Suprapubic skin (tissue), 4 donors: ENCODE data around the gene LRRTM2. TPM values are rescaled to one million over a fixed set of nuclear protein-coding genes. Genes with fewer than 3 reads are reported as not detected.

ENCODE experiments used
- DNase-seq, 2 donors: peaks; one replicate each; pipeline ENCODE4 v3.0.0-alpha.2; 2019; ENCODE audit warnings: low spot score in 2 of 2
- H3K27ac ChIP-seq: fragments of 200-600 bp; sonication (generic); one replicate; pipeline ENCODE4 v1.5.1; 2019
- H3K27me3 ChIP-seq: fragments of 200-600 bp; sonication (generic); one replicate; pipeline ENCODE4 v1.5.1; 2019
- H3K36me3 ChIP-seq: fragments of 200-600 bp; sonication (generic); one replicate; pipeline ENCODE4 v1.5.1; 2019
- H3K4me1 ChIP-seq: fragments of 200-600 bp; sonication (generic); one replicate; pipeline ENCODE4 v1.5.1; 2019
- H3K4me3 ChIP-seq: fragments of 200-600 bp; sonication (generic); one replicate; pipeline ENCODE4 v1.5.1; 2019; ENCODE audit warnings: mild to moderate bottlenecking
- H3K9me3 ChIP-seq: fragments of 200-600 bp; sonication (generic); one replicate; pipeline ENCODE4 v1.5.1; 2019
- CTCF ChIP-seq, 2 donors: fragments of 200-600 bp in 1 of 2; fragments of 450-650 bp in 1 of 2; sonication (generic) in 1 of 2; IDR thresholded peaks; one replicate each; pipeline ENCODE4 v1.5.1; 2016 to 2019; ENCODE audit warnings: antibody characterized with exemption in 2 of 2, mild to moderate bottlenecking in 1 of 2, moderate library complexity in 1 of 2
- EP300 ChIP-seq: sonication (generic); formaldehyde crosslinking; IDR thresholded peaks from one replicate; pipeline ENCODE4 v1.6.1; 2017; ENCODE audit warnings: antibody characterized with exemption
- POLR2A ChIP-seq, 2 donors: fragments of 450-650 bp; IDR thresholded peaks; one replicate each; pipeline ENCODE4 v1.6.1; 2017; ENCODE audit warnings: antibody characterized with exemption in 2 of 2, mild to moderate bottlenecking in 2 of 2, moderate library complexity in 2 of 2
- POLR2AphosphoS5 ChIP-seq, 3 donors: sonication (generic); formaldehyde crosslinking; IDR thresholded peaks; one replicate each; pipeline ENCODE4 v1.6.1; 2017; ENCODE audit warnings: antibody characterized with exemption in 3 of 3
- WGBS: methylation state at CpG from one replicate; pipeline ENCODE4 v1.1.5; 2018; 5-methylcytosine and 5-hydroxymethylcytosine counted together
- total RNA-seq, 4 donors: library from RNA; depleted of rRNA; stranded (reverse); fragments of >200 nt; gene quantifications; one replicate each; pipeline ENCODE4 v1.1.0, GENCODE V29; 2016

The LRRTM2 gene
- total RNA-seq, 4 donors from 2014 or later: 0.08 to 0.59 (median 0.32) TPM; not detected in 1

DNA sequence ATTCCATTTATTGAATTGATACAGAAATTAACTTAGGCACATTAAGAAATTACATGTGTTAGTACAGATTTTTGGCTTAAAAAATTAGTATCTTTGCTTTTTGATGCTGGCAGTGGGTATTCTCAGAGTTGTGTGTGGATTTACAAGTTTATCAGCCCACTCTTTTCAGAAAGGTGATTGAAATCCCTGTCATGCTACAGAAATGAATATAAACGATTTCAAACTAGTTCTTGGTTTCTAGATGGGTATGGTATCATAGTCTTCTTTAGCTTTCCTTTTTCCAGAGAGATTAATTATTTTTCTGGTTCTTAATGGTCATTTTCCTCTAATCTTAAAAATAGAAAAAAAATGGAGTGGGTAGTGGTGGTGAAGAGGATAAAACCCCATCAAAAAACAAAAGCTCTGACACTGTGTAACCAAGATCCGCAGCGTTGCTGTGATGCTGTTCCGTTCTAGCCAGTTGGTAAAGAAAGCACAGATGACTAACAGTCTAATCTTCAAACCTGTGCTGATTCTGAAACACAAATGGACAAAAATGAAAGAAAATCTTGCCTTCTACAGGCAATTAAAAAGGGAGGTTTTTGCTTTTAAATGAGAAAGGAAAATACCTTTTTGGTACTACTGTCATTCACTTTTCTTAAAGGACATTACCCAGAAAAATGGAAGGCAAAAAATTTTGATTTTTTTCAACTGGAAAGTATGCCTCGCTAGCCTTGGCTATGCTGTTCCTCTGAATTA is 5.2 kb downstream of the LRRTM2 start:
- H3K27ac ChIP-seq: no peak overlapping the region
- TF ChIP-seq POLR2A (IDR thresholded peaks at IDR 0.05): no peak
- no peak for TF ChIP-seq CTCF (IDR thresholded peaks at IDR 0.05)
- no peak for TF ChIP-seq EP300
- TF ChIP-seq POLR2AphosphoS5 (IDR thresholded peaks at IDR 0.05): no peak
- H3K9me3 ChIP-seq: no peaks in the 10 kb centered on the region
- WGBS: 68% methylated on average over 5 of the region's 5 CpGs
- peaks cover under 1% of the 10 kb centered on the region for H3K36me3 ChIP-seq
- H3K27me3 ChIP-seq: no peaks in the 10 kb centered on the region
- no peak for DNase-seq
- no peak overlapping the region for H3K4me3 ChIP-seq
- peaks cover 39% of the 10 kb centered on the region for H3K4me1 ChIP-seq

DNA sequence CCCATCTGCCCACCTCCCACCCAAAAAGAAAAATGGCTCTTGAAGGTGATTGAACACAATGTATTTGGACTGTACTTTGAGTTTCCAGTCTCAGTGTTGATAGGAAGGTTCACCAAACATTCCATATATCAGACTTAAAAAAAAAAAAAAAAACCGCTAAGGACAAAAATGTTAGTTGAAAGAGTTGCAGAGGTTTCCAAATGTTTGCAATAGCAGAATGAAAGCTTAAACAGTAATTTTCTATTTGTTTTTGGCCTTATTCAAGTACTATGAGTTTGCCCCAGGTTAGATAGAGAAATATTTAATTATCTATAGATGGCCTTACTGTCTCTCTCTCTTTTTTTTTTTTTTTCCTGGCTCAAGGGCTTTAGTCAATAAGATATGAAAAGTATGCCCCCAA is 6.1 kb downstream of the LRRTM2 start:
- no peak for DNase-seq
- peaks cover 6% of the 10 kb centered on the region for H3K36me3 ChIP-seq
- WGBS: 89% methylated on average over 1 of the region's 1 CpG
- no peaks in the 10 kb centered on the region for H3K9me3 ChIP-seq
- no peaks in the 10 kb centered on the region for H3K27me3 ChIP-seq
- H3K4me1 ChIP-seq: peaks cover 33% of the 10 kb centered on the region
- TF ChIP-seq POLR2A (IDR thresholded peaks at IDR 0.05) (no peak), CTCF (IDR thresholded peaks at IDR 0.05) (no peak)
- no peak overlapping the region for H3K27ac ChIP-seq
- H3K4me3 ChIP-seq: no peak overlapping the region

DNA sequence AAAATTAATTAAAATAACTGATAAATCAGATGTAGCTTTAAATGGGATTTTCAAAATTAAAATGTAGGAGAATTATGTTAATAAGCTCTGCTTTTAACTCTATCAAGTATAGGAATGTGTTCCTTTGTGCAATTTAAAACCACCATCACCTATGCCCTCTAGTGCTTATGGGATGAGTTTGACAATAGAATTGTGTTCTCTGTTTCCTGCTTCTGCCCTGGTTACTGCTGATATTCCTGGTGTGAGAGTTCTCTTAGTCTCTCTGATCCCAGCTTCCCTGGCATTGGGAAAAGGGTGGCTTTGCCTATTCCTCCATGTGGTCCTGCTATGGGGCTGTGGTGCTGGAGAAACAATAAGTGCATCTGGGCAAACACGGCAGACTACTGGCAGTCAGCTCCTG is 8.1 kb downstream of the LRRTM2 start:
- H3K27me3 ChIP-seq: no peaks in the 10 kb centered on the region
- no peak for DNase-seq
- peaks cover 9% of the 10 kb centered on the region for H3K9me3 ChIP-seq
- 88% methylated on average over 1 of the region's 1 CpG for WGBS
- H3K4me1 ChIP-seq: peaks cover 23% of the 10 kb centered on the region
- H3K36me3 ChIP-seq: peaks cover 22% of the 10 kb centered on the region
- TF ChIP-seq EP300: no peak
- TF ChIP-seq POLR2AphosphoS5 (IDR thresholded peaks at IDR 0.05): no peak
- no peak for TF ChIP-seq POLR2A (IDR thresholded peaks at IDR 0.05)
- TF ChIP-seq CTCF (IDR thresholded peaks at IDR 0.05): no peak
- H3K27ac ChIP-seq: no peak overlapping the region
- H3K4me3 ChIP-seq: no peak overlapping the region

DNA sequence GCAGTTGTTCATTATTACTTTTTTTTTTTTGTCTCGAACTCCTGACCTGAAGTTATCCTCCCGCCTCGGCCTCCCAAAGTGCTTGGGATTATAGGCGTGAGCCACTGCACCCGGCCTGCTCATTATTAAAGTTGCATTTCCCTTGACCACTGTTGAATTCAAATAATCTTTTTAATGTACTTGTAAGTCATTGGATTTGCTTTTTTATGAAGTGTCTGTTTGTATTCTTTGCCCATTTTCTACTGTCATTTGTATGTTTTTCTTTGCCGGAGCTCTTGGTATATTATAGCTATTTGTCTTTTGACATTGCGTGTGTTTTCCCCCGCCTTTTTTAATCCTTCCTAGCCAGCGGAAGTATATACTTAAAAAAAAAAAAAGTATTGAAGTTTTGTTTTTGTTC is 22.0 kb downstream of the LRRTM2 start:
- Histone ChIP-seq H3K27me3 (no peaks in the 10 kb centered on the region), H3K36me3 (no peaks in the 10 kb centered on the region), H3K4me1 (peaks cover 29% of the 10 kb centered on the region), H3K4me3 (no peak overlapping the region), H3K9me3 (no peaks in the 10 kb centered on the region), H3K27ac (no peak overlapping the region)
- 78% methylated on average over 9 of the region's 9 CpGs for WGBS
- TF ChIP-seq POLR2A (IDR thresholded peaks at IDR 0.05): no peak
- no peak for TF ChIP-seq EP300
- no peak for TF ChIP-seq CTCF (IDR thresholded peaks at IDR 0.05)
- no peak for TF ChIP-seq POLR2AphosphoS5 (IDR thresholded peaks at IDR 0.05)
- DNase-seq: no peak

DNA sequence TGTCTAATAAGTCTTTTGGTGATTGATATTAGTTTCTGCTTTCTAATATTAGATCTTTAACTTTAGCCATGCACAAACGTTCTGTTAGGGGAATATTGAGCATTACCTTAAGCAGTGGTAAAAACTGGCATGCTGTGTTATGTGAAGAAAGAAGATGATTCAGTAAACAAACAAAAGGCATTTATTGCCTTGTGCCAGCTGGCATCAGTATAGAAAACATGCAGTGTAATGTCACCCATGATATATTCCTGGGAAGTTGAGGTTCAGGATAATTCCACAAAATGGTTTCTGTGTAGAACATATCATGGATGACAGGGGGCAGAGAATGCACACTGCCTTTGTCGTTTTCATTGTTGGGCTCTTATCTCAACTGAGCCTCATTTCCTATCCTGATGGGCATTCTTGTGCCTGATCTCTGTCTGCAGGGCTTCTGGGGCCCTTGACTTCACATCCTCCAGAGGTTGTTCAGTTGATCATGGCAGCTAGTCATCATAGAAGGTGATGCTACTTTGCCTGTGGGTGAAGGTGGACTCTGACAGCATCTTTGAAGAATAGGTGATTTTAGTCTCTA is 24.2 kb downstream of the LRRTM2 start:
- no peak for DNase-seq
- no peak overlapping the region for H3K4me3 ChIP-seq
- no peaks in the 10 kb centered on the region for H3K27me3 ChIP-seq
- H3K9me3 ChIP-seq: no peaks in the 10 kb centered on the region
- WGBS: 45% methylated on average over 2 of the region's 2 CpGs
- no peak for TF ChIP-seq CTCF (IDR thresholded peaks at IDR 0.05)
- TF ChIP-seq POLR2A (IDR thresholded peaks at IDR 0.05): no peak
- no peak for TF ChIP-seq POLR2AphosphoS5 (IDR thresholded peaks at IDR 0.05)
- no peak for TF ChIP-seq EP300
- peaks cover 32% of the 10 kb centered on the region for H3K4me1 ChIP-seq
- no peaks in the 10 kb centered on the region for H3K36me3 ChIP-seq
- no peak overlapping the region for H3K27ac ChIP-seq
